K562 (cell line): ENCODE measurements around the gene AMH. TPM values are rescaled to one million over a fixed set of nuclear protein-coding genes. Genes with fewer than 3 reads are reported as not detected.
A peak's percentile ranks its signal among the peaks of the same experiment; 100 is the strongest.

Source experiments
- ARNT ChIP-seq, 2 experiments: fragments of 450-650 bp; IDR thresholded peaks; 2 replicates each; pipeline ENCODE4 v1.6.1; 2016; ENCODE audit warnings: mild to moderate bottlenecking in 1 of 2
- EZH2 ChIP-seq: IDR thresholded peaks from 2 replicates; pipeline ENCODE4 v1.6.1; 2012; ENCODE audit warnings: low read depth, mild to moderate bottlenecking, inconsistent platforms, low read length, borderline replicate concordance
- GATA2 ChIP-seq: sonication (generic); formaldehyde crosslinking; IDR thresholded peaks from 2 replicates; pipeline ENCODE4 v1.4.0; 2020; ENCODE audit warnings: mild to moderate bottlenecking, missing genetic modification reagents
- KDM4B ChIP-seq, 2 experiments: fragments of 450-650 bp in 1 of 2; sonication (generic) in 1 of 2; IDR thresholded peaks; 2 replicates each; pipeline ENCODE4 v1.6.1; 2016 to 2017; ENCODE audit warnings: borderline replicate concordance in 2 of 2, antibody characterized with exemption in 1 of 2, low read depth in 1 of 2, mild to moderate bottlenecking in 1 of 2
- NCOA1 ChIP-seq: fragments of 450-650 bp; IDR thresholded peaks from 2 replicates; pipeline ENCODE4 v1.6.1; 2016; ENCODE audit warnings: low read depth
- NR3C1 ChIP-seq: sonication (generic); formaldehyde crosslinking; IDR thresholded peaks from 2 replicates; pipeline ENCODE4 v1.8.1; 2022; ENCODE audit warnings: missing genetic modification reagents
- POLR2AphosphoS2 ChIP-seq: IDR thresholded peaks from 2 replicates; pipeline ENCODE4 v1.6.1; 2012; ENCODE audit warnings: low read length, improper control_type of control experiment
- ZC3H4 ChIP-seq: sonication (generic); formaldehyde crosslinking; IDR thresholded peaks from 2 replicates; pipeline ENCODE4 v1.9.0; 2021; ENCODE audit warnings: missing genetic modification reagents, borderline replicate concordance
- ZFP1 ChIP-seq: fragments of 450-650 bp; formaldehyde crosslinking; IDR thresholded peaks from 2 replicates; pipeline ENCODE4 v1.4.0; 2020; ENCODE audit warnings: mild to moderate bottlenecking, mixed read lengths
- ZNF431 ChIP-seq: sonication (generic); formaldehyde crosslinking; IDR thresholded peaks from 2 replicates; pipeline ENCODE4 v1.8.0; 2022; ENCODE audit warnings: mild to moderate bottlenecking, missing genetic modification reagents
- ZNF584 ChIP-seq: fragments of 200-800 bp; sonication (Bioruptor generic); IDR thresholded peaks from 2 replicates; pipeline ENCODE4 v1.6.1; 2016; ENCODE audit warnings: low read depth, mild to moderate bottlenecking, missing genetic modification characterization, missing compliant biosample characterization
- polyA plus RNA-seq, 8 experiments: library from polyadenylated mRNA; depleted of rRNA in 4 of 8; stranded (reverse) in 5 of 8; unstranded in 3 of 8; fragments of >200 nt; fragmentation: Nextera tagmentation in 2 of 8; fragmentation: Illumina TruSeq in 1 of 8; extraction: Ambion mirVana in 2 of 8; extraction: Trizol in 1 of 8; gene quantifications; 2 replicates each; pipeline versions ENCODE4 v1.2.1 to v1.2.3, GENCODE V29; 2011 to 2014; ENCODE audit warnings: inconsistent platforms in 1 of 8, missing spikeins in 1 of 8
- total RNA-seq, 7 experiments: library from RNA; depleted of rRNA in 6 of 7; stranded (reverse); fragments of >200 nt in 6 of 7; fragmentation: Illumina TruSeq in 2 of 7; extraction: Trizol in 2 of 7; gene quantifications; 2 replicates each; pipeline versions ENCODE4 v1.2.1 to v1.2.3, GENCODE V29; 2011 to 2021; ENCODE audit warnings: low replicate concordance in 1 of 7
- TF ChIP-seq, protein P1 (sequence below): fragments of 450-650 bp; formaldehyde crosslinking; IDR thresholded peaks from 2 replicates; pipeline ENCODE4 v1.4.0; 2022; ENCODE audit warnings: missing genetic modification characterization
- TF ChIP-seq, protein P2 (sequence below): fragments of 250-450 bp; sonication (Bioruptor Pico); IDR thresholded peaks from 2 replicates; pipeline ENCODE4 v1.4.0; 2020; ENCODE audit warnings: mild to moderate bottlenecking
- TF ChIP-seq, protein P3 (sequence below): fragments of 250-450 bp; sonication (Bioruptor Pico); IDR thresholded peaks from 2 replicates; pipeline ENCODE4 v1.5.1; 2021; ENCODE audit warnings: mild to moderate bottlenecking
- TF ChIP-seq, protein P4 (sequence below): sonication (generic); formaldehyde crosslinking; IDR thresholded peaks from 2 replicates; pipeline ENCODE4 v1.8.0; 2023; ENCODE audit warnings: mild to moderate bottlenecking, missing genetic modification reagents
- TF ChIP-seq, protein P5 (sequence below): sonication (generic); formaldehyde crosslinking; IDR thresholded peaks from 2 replicates; pipeline ENCODE4 v1.8.1; 2023; ENCODE audit warnings: missing genetic modification reagents, mild to moderate bottlenecking, borderline replicate concordance

Gene AMH
- total and polyA plus RNA-seq, 9 of the 15 experiments (the other 6 are each of a cell fraction or from before 2014, with no cell fraction given): 0.29 to 27.4 (median 2.6) TPM; not detected in 2

DNA sequence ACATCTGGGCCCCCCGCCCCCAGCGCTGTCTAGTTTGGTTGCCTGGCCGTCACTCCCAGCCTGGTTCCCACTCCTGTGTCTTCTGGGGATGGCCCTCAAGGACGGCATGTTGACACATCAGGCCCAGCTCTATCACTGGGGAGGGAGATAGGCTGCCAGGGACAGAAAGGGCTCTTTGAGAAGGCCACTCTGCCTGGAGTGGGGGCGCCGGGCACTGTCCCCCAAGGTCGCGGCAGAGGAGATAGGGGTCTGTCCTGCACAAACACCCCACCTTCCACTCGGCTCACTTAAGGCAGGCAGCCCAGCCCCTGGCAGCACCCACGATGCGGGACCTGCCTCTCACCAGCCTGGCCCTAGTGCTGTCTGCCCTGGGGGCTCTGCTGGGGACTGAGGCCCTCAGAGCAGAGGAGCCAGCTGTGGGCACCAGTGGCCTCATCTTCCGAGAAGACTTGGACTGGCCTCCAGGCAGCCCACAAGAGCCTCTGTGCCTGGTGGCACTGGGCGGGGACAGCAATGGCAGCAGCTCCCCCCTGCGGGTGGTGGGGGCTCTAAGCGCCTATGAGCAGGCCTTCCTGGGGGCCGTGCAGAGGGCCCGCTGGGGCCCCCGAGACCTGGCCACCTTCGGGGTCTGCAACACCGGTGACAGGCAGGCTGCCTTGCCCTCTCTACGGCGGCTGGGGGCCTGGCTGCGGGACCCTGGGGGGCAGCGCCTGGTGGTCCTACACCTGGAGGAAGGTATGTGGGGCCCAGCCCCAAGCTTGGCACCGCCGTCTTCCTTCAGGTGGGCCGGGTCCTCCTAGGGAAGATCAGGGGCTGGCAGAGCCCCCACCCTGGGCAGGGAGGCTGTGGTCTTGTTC lies at the start of gene AMH (continued):
- TF ChIP-seq, protein P1, sequence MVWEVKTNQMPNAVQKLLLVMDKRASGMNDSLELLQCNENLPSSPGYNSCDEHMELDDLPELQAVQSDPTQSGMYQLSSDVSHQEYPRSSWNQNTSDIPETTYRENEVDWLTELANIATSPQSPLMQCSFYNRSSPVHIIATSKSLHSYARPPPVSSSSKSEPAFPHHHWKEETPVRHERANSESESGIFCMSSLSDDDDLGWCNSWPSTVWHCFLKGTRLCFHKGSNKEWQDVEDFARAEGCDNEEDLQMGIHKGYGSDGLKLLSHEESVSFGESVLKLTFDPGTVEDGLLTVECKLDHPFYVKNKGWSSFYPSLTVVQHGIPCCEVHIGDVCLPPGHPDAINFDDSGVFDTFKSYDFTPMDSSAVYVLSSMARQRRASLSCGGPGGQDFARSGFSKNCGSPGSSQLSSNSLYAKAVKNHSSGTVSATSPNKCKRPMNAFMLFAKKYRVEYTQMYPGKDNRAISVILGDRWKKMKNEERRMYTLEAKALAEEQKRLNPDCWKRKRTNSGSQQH (CRISPR knock-in tag): no peak
- TF ChIP-seq ARNT (IDR thresholded peaks at IDR 0.05) (no peak), EZH2 (no peak), NCOA1 (no peak), ZC3H4 (CRISPR knock-in tag) (no peak), ZNF584 (CRISPR knock-in tag) (no peak), ZFP1 (no peak), GATA2 (CRISPR knock-in tag) (no peak), ZNF431 (CRISPR knock-in tag) (no peak), NR3C1 (CRISPR knock-in tag) (no peak), KDM4B (IDR thresholded peaks at IDR 0.05; ENCODE audit: borderline replicate concordance in 2 of 2, low read depth in 1 of 2) (no peak), POLR2AphosphoS2 (peak; percentile 44; the same call in 1 of the 2 replicates)
- TF ChIP-seq, protein P2, sequence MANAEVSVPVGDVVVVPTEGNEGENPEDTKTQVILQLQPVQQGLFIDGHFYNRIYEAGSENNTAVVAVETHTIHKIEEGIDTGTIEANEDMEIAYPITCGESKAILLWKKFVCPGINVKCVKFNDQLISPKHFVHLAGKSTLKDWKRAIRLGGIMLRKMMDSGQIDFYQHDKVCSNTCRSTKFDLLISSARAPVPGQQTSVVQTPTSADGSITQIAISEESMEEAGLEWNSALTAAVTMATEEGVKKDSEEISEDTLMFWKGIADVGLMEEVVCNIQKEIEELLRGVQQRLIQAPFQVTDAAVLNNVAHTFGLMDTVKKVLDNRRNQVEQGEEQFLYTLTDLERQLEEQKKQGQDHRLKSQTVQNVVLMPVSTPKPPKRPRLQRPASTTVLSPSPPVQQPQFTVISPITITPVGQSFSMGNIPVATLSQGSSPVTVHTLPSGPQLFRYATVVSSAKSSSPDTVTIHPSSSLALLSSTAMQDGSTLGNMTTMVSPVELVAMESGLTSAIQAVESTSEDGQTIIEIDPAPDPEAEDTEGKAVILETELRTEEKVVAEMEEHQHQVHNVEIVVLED: no peak
- TF ChIP-seq, protein P3, sequence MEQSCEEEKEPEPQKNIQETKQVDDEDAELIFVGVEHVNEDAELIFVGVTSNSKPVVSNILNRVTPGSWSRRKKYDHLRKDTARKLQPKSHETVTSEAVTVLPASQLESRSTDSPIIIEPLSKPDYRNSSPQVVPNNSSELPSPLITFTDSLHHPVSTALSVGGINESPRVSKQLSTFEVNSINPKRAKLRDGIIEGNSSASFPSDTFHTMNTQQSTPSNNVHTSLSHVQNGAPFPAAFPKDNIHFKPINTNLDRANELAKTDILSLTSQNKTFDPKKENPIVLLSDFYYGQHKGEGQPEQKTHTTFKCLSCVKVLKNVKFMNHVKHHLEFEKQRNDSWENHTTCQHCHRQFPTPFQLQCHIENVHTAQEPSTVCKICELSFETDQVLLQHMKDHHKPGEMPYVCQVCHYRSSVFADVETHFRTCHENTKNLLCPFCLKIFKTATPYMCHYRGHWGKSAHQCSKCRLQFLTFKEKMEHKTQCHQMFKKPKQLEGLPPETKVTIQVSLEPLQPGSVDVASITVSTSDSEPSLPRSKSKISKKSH (CRISPR knock-in tag): no peak
- TF ChIP-seq, protein P4, sequence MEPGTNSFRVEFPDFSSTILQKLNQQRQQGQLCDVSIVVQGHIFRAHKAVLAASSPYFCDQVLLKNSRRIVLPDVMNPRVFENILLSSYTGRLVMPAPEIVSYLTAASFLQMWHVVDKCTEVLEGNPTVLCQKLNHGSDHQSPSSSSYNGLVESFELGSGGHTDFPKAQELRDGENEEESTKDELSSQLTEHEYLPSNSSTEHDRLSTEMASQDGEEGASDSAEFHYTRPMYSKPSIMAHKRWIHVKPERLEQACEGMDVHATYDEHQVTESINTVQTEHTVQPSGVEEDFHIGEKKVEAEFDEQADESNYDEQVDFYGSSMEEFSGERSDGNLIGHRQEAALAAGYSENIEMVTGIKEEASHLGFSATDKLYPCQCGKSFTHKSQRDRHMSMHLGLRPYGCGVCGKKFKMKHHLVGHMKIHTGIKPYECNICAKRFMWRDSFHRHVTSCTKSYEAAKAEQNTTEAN: no peak
- TF ChIP-seq, protein P5, sequence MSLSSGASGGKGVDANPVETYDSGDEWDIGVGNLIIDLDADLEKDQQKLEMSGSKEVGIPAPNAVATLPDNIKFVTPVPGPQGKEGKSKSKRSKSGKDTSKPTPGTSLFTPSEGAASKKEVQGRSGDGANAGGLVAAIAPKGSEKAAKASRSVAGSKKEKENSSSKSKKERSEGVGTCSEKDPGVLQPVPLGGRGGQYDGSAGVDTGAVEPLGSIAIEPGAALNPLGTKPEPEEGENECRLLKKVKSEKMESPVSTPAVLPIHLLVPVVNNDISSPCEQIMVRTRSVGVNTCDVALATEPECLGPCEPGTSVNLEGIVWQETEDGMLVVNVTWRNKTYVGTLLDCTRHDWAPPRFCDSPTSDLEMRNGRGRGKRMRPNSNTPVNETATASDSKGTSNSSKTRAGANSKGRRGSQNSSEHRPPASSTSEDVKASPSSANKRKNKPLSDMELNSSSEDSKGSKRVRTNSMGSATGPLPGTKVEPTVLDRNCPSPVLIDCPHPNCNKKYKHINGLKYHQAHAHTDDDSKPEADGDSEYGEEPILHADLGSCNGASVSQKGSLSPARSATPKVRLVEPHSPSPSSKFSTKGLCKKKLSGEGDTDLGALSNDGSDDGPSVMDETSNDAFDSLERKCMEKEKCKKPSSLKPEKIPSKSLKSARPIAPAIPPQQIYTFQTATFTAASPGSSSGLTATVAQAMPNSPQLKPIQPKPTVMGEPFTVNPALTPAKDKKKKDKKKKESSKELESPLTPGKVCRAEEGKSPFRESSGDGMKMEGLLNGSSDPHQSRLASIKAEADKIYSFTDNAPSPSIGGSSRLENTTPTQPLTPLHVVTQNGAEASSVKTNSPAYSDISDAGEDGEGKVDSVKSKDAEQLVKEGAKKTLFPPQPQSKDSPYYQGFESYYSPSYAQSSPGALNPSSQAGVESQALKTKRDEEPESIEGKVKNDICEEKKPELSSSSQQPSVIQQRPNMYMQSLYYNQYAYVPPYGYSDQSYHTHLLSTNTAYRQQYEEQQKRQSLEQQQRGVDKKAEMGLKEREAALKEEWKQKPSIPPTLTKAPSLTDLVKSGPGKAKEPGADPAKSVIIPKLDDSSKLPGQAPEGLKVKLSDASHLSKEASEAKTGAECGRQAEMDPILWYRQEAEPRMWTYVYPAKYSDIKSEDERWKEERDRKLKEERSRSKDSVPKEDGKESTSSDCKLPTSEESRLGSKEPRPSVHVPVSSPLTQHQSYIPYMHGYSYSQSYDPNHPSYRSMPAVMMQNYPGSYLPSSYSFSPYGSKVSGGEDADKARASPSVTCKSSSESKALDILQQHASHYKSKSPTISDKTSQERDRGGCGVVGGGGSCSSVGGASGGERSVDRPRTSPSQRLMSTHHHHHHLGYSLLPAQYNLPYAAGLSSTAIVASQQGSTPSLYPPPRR (CRISPR knock-in tag): no peak
